Superior temporal gyrus (tissue), 1 donor: ENCODE data around the gene IRF7.

Source experiments
- DNase-seq: peaks from one replicate; pipeline ENCODE4 v3.0.0-alpha.2; 2016; ENCODE audit errors: extremely low spot score

Gene IRF7

GRCh38 chr11:563812-564578 is 51.8 kb downstream of the IRF7 start:
- no peak for DNase-seq

GRCh38 chr11:563066-563811 is 52.5 kb downstream of the IRF7 start:
- no peak for DNase-seq
